ENCODE results near the gene FLT4.
"Not testable (repeated sequence)": the region's sequence is repeated elsewhere in the genome, so short reads cannot be mapped to it uniquely, and the experiment has no call there.

DNA sequence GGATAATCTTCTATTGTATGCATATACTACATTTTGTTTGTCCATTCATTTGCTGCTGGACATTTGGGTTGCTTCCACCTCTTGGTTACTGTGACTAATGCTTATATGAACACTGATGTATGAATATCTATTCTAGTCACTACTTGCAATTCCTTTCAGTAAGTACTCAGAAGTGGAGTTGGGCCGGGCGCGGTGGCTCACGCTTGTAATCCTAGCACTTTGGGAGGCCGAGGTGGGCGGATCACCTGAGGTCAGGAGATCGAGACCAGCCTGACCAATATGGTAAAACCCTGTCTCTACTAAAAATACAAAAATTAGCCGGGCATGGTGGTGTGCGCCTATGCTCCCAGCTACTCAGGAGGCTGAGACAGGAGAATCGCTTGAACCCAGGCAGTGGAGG is 28.9 kb upstream of the FLT4 start:
- TF ChIP-seq, protein P1, sequence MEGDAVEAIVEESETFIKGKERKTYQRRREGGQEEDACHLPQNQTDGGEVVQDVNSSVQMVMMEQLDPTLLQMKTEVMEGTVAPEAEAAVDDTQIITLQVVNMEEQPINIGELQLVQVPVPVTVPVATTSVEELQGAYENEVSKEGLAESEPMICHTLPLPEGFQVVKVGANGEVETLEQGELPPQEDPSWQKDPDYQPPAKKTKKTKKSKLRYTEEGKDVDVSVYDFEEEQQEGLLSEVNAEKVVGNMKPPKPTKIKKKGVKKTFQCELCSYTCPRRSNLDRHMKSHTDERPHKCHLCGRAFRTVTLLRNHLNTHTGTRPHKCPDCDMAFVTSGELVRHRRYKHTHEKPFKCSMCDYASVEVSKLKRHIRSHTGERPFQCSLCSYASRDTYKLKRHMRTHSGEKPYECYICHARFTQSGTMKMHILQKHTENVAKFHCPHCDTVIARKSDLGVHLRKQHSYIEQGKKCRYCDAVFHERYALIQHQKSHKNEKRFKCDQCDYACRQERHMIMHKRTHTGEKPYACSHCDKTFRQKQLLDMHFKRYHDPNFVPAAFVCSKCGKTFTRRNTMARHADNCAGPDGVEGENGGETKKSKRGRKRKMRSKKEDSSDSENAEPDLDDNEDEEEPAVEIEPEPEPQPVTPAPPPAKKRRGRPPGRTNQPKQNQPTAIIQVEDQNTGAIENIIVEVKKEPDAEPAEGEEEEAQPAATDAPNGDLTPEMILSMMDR (IDR thresholded peaks at IDR 0.05): not testable (repeated sequence)
- not testable (repeated sequence) for TF ChIP-seq POLR2A (IDR thresholded peaks at IDR 0.05)
